Muscle of leg (tissue), 11 donors: ENCODE results near the gene MRGPRD. TPM values are rescaled to one million over a fixed set of nuclear protein-coding genes. Genes with fewer than 3 reads are reported as not detected.
A peak's percentile ranks its signal among the peaks of the same experiment; 100 is the strongest.
"Not testable (repeated sequence)": the region's sequence is repeated elsewhere in the genome, so short reads cannot be mapped to it uniquely, and the experiment has no call there.

ENCODE experiments used
- DNase-seq: peaks from one replicate; pipeline ENCODE4 v3.0.0; 2013
- H3K27ac ChIP-seq: one replicate; pipeline ENCODE4 v1.5.1; 2013; ENCODE audit warnings: mild to moderate bottlenecking, low read length, control low read depth
- H3K27me3 ChIP-seq: one replicate; pipeline ENCODE4 v1.6.1; 2013; ENCODE audit warnings: low read length; ENCODE audit not compliant: control insufficient read depth, insufficient read depth
- H3K36me3 ChIP-seq: one replicate; pipeline ENCODE4 v1.6.1; 2013; ENCODE audit warnings: low read length; ENCODE audit not compliant: control insufficient read depth, insufficient read depth
- H3K4me1 ChIP-seq: one replicate; pipeline ENCODE4 v1.6.1; 2013; ENCODE audit warnings: low read length; ENCODE audit not compliant: control insufficient read depth, insufficient read depth
- H3K4me3 ChIP-seq: one replicate; pipeline ENCODE4 v1.5.1; 2013; ENCODE audit warnings: low read length, control low read depth
- H3K9me3 ChIP-seq: replicated peaks from 2 replicates; pipeline ENCODE4 v1.6.1; 2013; ENCODE audit warnings: low read depth, low read length; ENCODE audit not compliant: control insufficient read depth
- WGBS: methylation state at CpG from one replicate; pipeline ENCODE4 v1.1.5; 2013; ENCODE audit warnings: missing lambda C conversion rate; ENCODE audit not compliant: insufficient coverage; 5-methylcytosine and 5-hydroxymethylcytosine counted together
- polyA plus RNA-seq, 8 donors: library from polyadenylated mRNA; unstranded; fragments of 120-200 nt; gene quantifications; one replicate each; pipeline versions ENCODE4 v1.2.1 to v1.2.3, GENCODE V29; 2013; ENCODE audit warnings: inconsistent platforms in 1 of 8, low replicate concordance in 1 of 8; ENCODE audit not compliant: insufficient read length in 8 of 8, insufficient read depth in 1 of 8
- total RNA-seq: library from RNA; stranded (reverse); fragments of 120-200 nt; gene quantifications from one replicate; pipeline ENCODE4 v1.2.4, GENCODE V29; 2013

The MRGPRD gene
- total and polyA plus RNA-seq, 9 donors, result 0.25 to 0.60 (median 0.27) TPM; not detected in 6

DNA sequence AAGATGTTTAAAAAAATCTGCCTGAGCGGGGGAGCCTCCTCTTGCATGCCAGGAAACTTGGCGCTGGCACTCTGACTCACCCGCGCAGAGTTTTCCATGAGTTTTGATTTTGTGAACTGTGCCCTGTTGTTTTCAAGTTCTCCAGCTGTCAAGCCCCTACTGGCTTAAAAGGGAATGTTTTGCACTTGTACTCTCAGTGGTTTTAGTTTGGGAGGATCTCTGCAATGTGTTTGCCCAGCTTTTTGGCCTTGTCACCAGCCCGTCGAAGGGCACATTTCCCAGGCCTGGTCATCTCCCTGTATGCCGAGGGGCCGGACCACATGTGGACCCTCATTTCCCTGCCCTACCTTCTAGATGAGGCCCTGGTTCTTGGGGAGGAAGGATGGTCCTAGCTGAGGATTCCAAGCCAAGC is 20.1 kb upstream of the MRGPRD start:
- peaks cover 3% of the 10 kb centered on the region for H3K27me3 ChIP-seq
- H3K36me3 ChIP-seq, result peaks cover 22% of the 10 kb centered on the region
- H3K9me3 ChIP-seq, result no peaks in the 10 kb centered on the region
- H3K27ac ChIP-seq, result peak overlapping the region; percentile 95
- H3K4me3 ChIP-seq, result no peak overlapping the region
- peak; percentile 93 for DNase-seq
- peaks cover 61% of the 10 kb centered on the region for H3K4me1 ChIP-seq
- 45% methylated on average over 6 of the region's 8 CpGs for WGBS

DNA sequence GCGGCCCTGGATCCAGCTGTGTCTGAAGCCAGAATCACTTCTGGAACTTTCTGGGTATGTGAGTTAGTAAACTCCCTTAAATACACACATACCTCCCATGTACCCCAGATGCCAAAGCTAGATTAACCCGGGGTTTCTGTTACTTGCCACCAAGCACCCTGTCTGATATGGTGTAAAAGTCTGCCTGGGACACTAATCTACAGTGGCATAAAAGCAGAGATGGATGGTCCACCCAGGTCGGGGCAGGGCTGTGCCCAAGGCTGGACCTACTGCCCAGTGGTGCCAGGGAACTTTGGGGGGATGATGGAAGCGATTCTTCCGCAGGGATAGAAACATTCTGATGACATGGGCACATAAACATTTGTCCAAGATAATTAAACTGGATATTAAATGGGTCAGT is 19.6 kb upstream of the MRGPRD start:
- Histone ChIP-seq H3K27me3 (peaks cover 3% of the 10 kb centered on the region), H3K9me3 (no peaks in the 10 kb centered on the region), H3K27ac (peak overlapping the region; percentile 95), H3K4me1 (peaks cover 58% of the 10 kb centered on the region), H3K4me3 (no peak overlapping the region), H3K36me3 (peaks cover 20% of the 10 kb centered on the region)
- no peak for DNase-seq
- 100% methylated on average over 1 of the region's 5 CpGs for WGBS

DNA sequence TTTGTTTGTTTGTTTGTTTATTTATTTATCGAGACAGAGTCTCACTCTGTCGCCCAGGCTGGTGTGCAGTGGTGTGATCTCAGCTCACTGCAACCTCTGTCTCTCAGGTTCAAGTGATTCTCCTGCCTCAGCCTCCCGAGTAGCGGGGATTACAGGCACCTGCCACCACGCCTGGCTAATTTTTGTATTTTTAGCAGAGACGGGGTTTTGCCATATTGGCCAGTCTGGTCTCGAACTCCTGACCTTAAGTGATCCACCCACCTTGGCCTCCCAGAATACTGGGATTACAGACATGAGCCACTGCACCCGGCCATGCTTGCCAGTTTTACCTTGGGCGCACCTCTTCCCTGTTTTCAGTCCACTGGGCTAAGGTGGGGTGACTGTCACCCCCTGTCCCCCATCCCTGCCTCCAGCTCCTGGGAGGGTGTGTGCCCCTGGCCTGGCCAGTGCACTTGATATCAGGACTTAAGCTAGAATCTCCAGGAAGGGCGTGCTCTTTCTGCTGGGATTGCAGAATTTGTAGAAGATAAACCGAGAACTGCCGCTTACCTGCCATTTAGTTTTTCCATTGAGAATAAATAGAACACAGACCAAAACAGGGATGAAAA is 19.1 kb upstream of the MRGPRD start:
- WGBS, result 86% methylated on average over 9 of the region's 12 CpGs
- H3K4me3 ChIP-seq, H3K27me3 ChIP-seq, DNase-seq, H3K9me3 ChIP-seq: not testable (repeated sequence)
- Histone ChIP-seq H3K36me3 (peaks cover 14% of the 10 kb centered on the region), H3K27ac (peak overlapping the region; percentile 95), H3K4me1 (peaks cover 59% of the 10 kb centered on the region)

DNA sequence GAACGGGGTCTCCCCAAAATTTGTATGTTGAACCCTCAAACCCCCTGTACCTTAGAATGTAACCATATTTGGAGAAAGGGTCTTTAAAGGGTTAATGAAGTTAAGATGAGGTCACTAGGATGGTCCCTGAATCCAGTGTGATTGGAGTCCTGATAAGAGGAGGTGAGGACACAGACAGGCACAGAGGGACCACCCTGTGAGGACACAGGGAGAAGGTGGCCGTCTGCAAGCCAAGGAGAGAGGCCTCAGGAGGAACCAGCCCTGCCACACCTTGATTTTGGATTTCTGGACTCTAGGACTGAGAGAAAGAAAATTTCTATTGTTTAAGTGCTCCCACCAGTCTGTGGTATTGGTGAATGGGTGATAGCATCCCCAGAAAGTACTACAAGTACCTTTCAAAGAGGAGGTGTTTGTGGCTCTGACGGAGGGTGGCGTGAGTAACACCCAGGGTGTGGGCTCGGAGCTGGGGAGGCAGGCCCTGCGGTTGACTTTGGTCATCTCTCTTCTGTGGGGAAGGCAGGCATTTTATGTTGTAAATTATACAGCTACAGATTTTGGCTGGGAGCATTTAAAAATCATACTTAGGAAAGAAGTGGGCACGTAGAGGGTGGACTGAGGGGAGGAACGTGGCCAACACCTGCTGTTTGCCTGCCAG is 18.4 kb upstream of the MRGPRD start:
- peaks cover 6% of the 10 kb centered on the region for H3K27me3 ChIP-seq
- peaks cover 66% of the 10 kb centered on the region for H3K4me1 ChIP-seq
- H3K27ac ChIP-seq, result peak overlapping the region; percentile 60
- WGBS, result 81% methylated on average over 5 of the region's 8 CpGs
- H3K4me3 ChIP-seq, result no peak overlapping the region
- H3K9me3 ChIP-seq, result no peaks in the 10 kb centered on the region
- H3K36me3 ChIP-seq, result peaks cover 9% of the 10 kb centered on the region
- no peak for DNase-seq

DNA sequence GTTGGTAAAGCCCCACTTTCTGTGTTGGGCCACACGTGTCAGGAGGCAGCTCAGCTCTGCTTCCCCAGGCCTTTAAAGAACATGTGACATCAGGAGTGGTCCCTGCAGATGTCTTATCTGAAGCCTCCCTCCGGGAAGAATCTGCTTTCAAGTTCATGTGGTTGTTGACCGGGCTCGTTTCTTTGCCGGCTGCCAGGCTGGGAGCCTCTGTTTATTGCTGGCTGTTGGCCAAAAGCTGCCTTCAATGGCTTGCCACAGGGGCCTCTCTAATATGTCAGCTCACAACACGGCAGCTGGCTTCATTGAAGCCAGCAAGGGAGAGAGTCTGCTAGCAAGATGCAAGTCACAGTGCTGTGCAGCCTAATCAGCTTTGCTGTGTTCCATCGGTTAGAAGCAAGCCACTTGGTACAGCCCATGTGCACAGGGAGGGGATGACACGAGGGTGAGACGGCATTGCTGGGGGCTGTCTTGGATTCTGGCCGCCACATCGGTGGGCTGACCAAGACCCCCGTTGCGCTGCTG is 17.7 kb upstream of the MRGPRD start:
- Histone ChIP-seq H3K4me3 (no peak overlapping the region), H3K27me3 (peaks cover 9% of the 10 kb centered on the region), H3K4me1 (peaks cover 69% of the 10 kb centered on the region), H3K9me3 (no peaks in the 10 kb centered on the region), H3K27ac (peak overlapping the region; percentile 60), H3K36me3 (peaks cover 1% of the 10 kb centered on the region)
- 24% methylated on average over 11 of the region's 13 CpGs for WGBS
- DNase-seq, result peak; percentile 82

DNA sequence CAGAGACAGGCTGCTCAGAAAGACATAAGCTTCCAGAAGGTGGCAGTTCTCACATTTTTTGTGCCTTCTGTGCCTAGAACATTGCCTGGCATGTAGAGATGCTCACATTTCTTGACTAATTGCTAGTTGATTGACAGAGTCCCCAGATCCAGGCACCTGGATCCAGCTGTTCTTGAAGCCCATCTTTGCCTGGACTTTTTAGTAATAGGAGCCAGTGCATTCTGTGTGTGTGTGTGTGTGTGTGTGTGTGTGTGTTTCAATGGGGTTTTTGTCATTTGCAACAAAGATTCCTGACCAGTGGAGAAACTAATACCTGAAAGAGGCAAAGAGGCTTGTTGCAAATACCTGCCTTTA is 17.2 kb upstream of the MRGPRD start:
- no peaks in the 10 kb centered on the region for H3K9me3 ChIP-seq
- peaks cover 9% of the 10 kb centered on the region for H3K27me3 ChIP-seq
- H3K4me3 ChIP-seq, result no peak overlapping the region
- no peaks in the 10 kb centered on the region for H3K36me3 ChIP-seq
- DNase-seq, result no peak
- H3K27ac ChIP-seq, result peak overlapping the region; percentile 60
- H3K4me1 ChIP-seq, result peaks cover 67% of the 10 kb centered on the region

DNA sequence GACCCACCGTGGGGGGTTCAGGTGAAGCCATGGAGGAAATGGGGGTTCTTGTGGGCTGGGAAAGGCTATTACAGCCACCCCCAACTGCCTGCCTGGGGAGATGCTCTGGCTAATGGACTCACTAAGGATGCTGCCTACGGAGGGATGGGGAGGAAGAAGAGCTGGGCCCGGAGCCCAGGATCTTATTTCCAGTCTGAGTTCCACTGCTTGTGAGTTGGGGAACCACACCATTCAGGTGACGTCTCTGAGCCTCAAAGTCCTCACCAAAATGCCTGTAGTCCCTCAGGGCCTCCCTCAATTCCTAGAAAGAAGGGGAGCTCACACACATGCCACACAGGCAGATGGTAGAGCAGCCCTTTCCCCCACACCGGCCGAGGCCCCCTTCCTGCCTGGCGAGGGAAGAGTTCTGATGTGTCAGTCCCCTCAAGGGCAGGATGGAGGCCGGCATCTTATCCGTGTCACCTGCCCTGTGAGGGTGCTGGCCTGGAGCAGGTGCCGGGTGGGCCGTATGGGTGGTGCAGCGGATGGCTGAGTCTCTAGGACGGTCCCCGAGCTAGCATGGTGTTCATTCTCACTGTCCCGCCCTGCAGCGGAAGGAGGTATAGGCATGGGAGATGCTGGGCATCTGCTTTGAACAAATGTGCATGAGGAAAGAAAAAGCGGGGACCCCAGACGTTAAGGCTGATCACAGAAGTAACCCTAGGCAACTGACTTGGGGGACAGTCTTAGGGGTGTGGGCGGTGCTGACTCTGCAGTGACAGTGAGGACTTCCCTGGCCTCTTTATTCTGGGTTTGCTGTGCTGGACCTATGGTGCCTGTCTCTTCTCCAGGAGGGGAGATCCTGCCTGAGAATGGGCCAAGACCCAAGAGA is 16.6 kb upstream of the MRGPRD start:
- WGBS, result 84% methylated on average over 16 of the region's 19 CpGs

DNA sequence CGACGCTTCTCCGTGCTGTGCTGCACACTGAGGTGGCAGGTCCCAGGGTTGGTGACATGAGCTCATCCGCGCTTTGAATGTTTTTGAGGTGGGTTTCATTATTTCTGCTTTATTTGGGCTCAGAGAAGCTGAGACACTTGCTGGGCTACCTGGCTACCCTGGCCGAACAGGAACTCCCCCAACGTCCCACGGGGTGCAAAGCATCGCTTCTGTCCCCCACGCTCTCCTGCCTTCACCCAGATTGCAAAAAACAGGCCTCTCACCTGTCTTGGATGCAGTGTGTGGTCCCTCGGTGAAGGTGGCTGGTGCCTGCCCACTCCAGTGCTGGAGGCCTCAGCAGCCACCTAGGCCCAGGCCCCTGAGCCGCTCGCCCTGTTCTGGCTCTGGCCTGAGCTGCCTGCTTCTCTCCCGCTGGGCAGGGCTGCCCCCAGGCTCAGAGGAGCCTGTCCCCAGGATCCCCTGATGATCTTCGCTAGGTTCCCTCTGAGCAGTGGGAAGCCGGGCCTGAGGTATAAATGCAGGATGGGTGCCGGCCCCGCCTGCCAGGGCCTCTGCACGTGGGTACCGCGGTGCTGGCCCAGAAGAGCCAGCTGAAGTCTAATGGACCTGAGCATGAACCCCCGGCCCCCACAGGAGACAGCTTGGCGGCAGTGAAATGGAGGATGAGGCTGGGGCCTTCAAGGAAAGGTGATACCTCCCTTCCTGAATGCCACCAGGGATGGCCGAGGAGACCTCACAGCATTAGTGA is 15.8 kb upstream of the MRGPRD start:
- no peak for DNase-seq
- Histone ChIP-seq H3K9me3 (no peaks in the 10 kb centered on the region), H3K4me1 (peaks cover 53% of the 10 kb centered on the region), H3K4me3 (no peak overlapping the region), H3K27ac (no peak overlapping the region), H3K36me3 (no peaks in the 10 kb centered on the region), H3K27me3 (peaks cover 8% of the 10 kb centered on the region)
- WGBS, result 89% methylated on average over 18 of the region's 24 CpGs

More for the DNA sequence above, 16.6 kb upstream of the MRGPRD start:
- Histone ChIP-seq H3K9me3 (no peaks in the 10 kb centered on the region), H3K27me3 (peaks cover 9% of the 10 kb centered on the region), H3K36me3 (no peaks in the 10 kb centered on the region), H3K4me1 (peaks cover 61% of the 10 kb centered on the region), H3K27ac (no peak overlapping the region), H3K4me3 (no peak overlapping the region)
- no peak for DNase-seq

DNA sequence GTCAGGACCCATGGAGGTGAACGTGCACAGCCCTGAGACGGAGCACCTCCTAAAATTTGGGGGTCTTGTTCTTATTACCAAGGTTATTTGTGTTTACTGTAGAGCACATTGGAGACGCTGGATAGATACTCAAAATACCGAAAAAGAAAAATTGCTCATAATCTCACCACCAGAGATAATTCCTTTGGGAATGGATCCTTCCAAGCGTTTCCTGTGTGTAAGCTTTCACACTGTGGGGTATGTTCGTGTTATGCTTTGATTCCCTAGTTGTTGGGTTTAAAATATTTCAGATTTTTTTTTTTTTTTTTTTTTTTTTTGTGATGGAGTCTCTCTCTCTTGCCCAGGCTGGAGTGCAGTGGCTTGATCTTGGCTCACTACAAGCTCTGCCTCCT is 14.1 kb upstream of the MRGPRD start:
- Histone ChIP-seq H3K27me3 (peaks cover 8% of the 10 kb centered on the region), H3K27ac (no peak overlapping the region), H3K4me3 (no peak overlapping the region), H3K4me1 (peaks cover 36% of the 10 kb centered on the region), H3K9me3 (no peaks in the 10 kb centered on the region), H3K36me3 (no peaks in the 10 kb centered on the region)
- 69% methylated on average over 2 of the region's 6 CpGs for WGBS
- no peak for DNase-seq
